ENCODE results near the gene ARPC1A.
"Not testable (repeated sequence)": the region's sequence is repeated elsewhere in the genome, so short reads cannot be mapped to it uniquely, and the experiment has no call there.

ARPC1A gene

GRCh38 chr7:99340659-99341058 lies 15.0 kb downstream of the ARPC1A start:
- no peak overlapping the region for H3K4me3 ChIP-seq (ENCODE audit: low read depth, low read length)
- DNase-seq (ENCODE audit: low read depth): peak; percentile 40

GRCh38 chr7:99344061-99344647 lies 18.5 kb downstream of the ARPC1A start:
- TF ChIP-seq CTCF (conservative IDR thresholded peaks at IDR 0.05; ENCODE audit: low read depth, low read length): no peak
- no peak for DNase-seq (ENCODE audit: low read depth)
- no peak overlapping the region for H3K4me3 ChIP-seq (ENCODE audit: low read depth, low read length)

More at GRCh38 chr7:99340659-99341058, 15.0 kb downstream of the ARPC1A start:
- TF ChIP-seq CTCF (conservative IDR thresholded peaks at IDR 0.05; ENCODE audit: low read depth, low read length): no peak

GRCh38 chr7:99350641-99351040 lies 24.9 kb downstream of the ARPC1A start:
- not testable (repeated sequence) for H3K4me3 ChIP-seq (ENCODE audit: low read depth, low read length); DNase-seq (ENCODE audit: low read depth)

GRCh38 chr7:99352247-99352646 lies 26.5 kb downstream of the ARPC1A start:
- no peak for DNase-seq (ENCODE audit: low read depth)
- no peak for TF ChIP-seq CTCF (conservative IDR thresholded peaks at IDR 0.05; ENCODE audit: low read depth, low read length)

GRCh38 chr7:99355098-99355497 lies 29.4 kb downstream of the ARPC1A start:
- no peak for DNase-seq (ENCODE audit: low read depth)
- H3K4me3 ChIP-seq (ENCODE audit: low read depth, low read length): no peak overlapping the region
- no peak for TF ChIP-seq CTCF (conservative IDR thresholded peaks at IDR 0.05; ENCODE audit: low read depth, low read length)

More at GRCh38 chr7:99352247-99352646, 26.5 kb downstream of the ARPC1A start:
- H3K4me3 ChIP-seq (ENCODE audit: low read depth, low read length): no peak overlapping the region

GRCh38 chr7:99357701-99358490 lies 32.2 kb downstream of the ARPC1A start:
- DNase-seq (ENCODE audit: low read depth): no peak
- no peak for TF ChIP-seq CTCF (conservative IDR thresholded peaks at IDR 0.05; ENCODE audit: low read depth, low read length)
- no peak overlapping the region for H3K4me3 ChIP-seq (ENCODE audit: low read depth, low read length)

GRCh38 chr7:99358521-99358920 lies 32.8 kb downstream of the ARPC1A start:
- not testable (repeated sequence) for DNase-seq (ENCODE audit: low read depth); H3K4me3 ChIP-seq (ENCODE audit: low read depth, low read length)

Measured in choroid plexus epithelial cell (primary cell).